NCI-H1694 treated with DMSO at 0.1 percent for 48 hours (cell line): ENCODE results near the gene RPLP2.

Experiments
- DNase-seq: peaks from one replicate; lab custom pipeline; 2025; lab: John Stamatoyannopoulos, UW

Gene RPLP2

DNA sequence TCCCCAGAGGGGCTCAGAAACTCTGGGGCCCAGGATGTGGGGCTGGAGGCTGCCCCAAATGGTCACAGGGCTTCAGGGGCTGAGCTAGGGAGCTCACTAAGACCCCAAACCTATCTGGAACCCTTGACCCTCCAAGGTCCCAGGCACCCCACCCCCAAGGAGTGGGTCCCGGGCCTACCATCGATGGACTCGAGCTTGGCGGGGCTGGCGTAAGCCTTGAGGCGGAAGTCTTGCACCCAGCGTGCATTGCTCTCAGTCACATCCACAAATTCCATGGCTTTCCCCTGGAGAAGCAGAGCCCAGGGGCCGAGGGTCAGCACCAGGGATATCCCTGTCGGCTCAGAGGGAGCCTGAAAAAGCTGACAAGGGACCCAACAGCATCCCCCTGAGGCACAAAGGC, 35.9 kb upstream of the RPLP2 start:
- no peak for DNase-seq

DNA sequence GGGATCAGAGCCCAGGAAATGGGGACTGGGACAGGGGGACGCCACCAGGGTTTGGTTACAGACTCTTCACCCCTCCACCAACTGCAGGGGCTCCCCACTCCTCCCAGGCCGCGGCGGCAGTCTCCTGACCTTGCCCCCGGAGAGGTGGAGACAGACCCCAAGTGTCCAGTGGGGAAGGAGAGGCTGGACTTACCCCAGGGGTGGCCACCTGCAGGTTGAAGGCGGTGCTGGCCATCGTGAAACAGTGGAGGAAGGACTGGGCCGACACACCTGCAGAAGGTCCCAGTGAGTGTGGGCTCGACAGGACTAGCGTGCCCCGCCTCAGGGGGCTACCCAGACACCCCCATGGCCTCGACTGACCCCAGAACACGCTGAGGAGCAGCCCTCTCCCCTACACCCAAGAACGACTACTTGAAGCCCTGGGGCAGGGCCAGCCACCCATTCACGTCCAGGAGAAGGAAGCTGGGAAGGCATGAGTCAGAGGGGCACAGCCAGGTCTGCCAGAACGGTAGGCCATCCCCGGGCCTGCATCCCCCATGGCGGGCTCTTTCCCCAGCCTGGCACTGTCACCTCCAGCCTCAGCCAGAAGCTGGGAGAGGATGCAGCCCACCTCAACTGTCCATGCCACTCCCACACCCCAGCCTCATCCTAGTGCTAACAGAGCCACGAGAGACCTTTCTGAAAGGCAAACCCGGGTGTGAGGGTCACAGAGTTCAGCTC, 34.7 kb upstream of the RPLP2 start:
- DNase-seq, result no peak

DNA sequence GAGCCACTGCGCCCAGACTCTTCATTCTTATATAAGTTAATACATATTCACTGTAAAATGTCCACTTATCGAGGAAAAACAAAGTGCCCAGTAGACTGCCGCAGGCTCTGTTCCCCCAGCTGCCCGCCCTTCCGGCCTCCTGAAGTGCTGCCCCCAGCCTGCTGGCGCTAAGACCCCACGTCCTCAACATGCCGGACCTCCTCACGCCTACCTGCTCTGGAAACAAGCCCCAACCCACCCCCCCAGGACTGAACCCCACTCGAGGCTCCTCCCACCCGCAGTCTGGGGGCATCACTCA, 33.6 kb upstream of the RPLP2 start:
- no peak for DNase-seq

DNA sequence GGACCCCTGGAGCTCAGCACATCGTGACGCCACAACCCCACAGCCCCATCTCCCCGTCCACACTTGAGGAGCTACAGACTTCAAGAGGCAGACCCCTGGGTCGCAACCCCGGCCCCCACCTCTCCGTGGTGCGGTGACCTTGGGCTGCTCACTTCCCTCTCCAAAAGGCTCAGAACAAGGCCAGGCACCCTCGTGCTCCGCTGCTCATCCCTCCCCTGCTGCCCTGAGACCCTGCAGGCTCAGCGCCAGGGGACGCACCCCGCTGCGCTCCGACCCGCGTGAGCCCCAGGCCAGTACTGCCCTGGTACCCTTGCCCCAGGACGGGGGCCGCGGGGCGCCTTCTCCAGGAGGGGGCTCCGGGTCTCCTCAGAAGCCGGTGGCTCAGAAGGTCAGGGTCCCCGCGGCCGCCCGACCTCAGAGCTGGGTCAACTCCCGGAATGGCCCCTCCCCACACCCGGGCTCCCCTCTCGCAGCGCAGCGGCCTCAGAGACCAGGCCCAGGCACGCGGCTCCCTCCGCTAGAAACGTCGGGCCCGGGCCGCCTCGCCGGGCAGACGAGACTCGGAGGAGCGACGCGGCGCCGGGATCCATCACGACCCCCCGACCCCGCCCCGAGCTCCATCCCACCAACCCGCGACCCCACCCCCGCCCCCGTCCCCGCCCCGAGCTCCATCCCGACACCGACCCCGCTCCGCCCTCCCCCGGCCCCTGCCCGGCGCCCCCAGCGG, 33.0 kb upstream of the RPLP2 start:
- peak; percentile 35 for DNase-seq

DNA sequence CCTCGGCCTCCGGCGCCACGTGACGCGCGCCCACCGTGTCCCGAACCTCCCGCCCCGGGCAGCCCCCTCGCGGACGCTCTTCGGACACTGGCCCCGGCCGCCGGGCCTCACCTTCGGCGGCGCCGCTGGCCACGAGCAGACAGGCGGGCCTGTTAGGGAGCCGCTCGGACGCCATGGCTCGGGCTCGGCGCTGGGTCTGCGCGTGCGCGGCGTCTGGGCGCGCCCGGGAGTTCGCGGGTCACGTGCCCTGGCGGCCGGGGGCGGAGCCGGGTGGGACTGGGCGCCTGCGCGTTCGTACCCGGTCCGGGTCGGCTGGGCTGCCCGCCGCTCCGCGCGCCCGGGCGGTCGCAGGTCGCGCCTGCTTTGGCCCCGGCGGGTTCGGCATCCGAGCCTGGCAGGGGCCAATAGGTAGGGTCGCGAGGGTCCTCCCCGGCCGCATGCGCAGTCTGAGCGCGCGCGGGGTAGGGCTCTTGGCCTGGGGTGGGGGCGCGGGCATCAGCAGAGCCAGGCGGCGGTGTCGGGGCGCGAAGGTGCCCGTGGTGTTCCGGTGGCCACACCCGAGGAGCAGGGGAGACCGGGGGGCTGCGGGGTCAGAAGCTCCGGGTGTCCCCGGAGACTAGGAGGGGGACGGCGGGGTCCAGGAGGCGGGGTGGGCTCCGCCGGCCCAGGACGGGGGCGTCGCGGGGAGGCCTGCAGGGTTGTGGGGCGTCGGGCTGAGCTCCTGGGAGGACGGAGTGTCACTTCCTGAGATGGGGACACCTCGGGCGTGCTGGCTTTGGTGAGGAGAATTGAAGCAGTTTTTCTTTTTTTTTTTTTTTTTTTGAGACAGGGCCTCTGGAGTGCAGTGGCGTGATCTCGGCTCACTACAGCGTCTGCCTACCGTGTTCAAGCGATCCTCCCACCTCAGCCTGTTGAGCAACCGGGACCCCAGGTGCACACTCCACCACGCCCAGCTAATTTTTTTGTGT, 32.2 kb upstream of the RPLP2 start, which contains the start of gene GATD1:
Gene GATD1 (minus strand): TSS at position 200 of the 968 bp plus-strand sequence. CDS start 25 bp downstream, at position 175.
- peak; percentile 57 for DNase-seq

DNA sequence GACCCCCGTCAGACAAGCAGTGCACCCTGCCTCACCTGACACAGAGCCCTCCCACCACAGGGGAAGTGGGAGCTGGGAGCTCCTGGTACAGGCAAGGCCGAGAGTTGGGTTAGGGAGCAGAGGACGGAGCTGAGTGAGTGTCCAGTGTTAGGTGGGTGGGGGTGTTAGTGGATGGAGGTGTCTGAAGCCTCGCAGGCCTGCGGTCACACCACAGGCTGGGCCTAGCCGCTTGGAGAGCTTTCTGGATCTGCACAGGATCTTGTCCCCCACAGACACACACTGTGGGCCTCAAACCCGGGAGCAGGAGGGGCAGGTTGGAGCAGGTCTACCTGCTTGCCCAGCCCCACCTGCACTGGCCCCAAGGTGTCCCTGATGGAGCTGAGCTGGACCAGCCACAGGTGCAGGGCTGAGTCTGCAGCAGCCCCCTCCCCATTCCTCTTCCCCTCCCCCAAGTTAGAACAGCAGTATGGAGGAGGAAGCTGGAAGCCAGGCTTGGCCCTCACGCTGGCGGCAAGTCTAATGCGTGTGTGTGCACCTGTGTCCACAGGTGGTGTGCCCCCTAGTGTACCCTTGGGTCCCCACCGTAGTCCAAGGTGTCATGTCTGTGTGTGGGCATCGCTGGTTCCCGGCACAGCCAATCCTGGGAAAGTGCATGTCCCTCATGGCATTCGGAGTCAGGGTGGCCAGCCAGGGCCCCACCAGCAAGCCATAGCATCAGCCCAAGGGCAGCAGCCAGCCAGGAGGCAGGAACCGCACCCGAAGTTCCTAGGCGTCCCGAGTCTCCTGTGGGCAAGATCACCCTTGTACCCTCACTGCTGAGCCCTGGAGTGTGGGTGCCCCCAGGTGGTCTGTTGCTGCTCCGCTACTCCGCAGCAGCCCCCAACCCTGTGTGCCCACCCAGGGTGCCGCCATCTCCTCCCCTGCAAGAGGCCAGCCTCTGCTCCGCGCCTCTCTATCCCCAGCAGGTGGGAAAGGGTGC, 30.5 kb upstream of the RPLP2 start:
- no peak for DNase-seq

DNA sequence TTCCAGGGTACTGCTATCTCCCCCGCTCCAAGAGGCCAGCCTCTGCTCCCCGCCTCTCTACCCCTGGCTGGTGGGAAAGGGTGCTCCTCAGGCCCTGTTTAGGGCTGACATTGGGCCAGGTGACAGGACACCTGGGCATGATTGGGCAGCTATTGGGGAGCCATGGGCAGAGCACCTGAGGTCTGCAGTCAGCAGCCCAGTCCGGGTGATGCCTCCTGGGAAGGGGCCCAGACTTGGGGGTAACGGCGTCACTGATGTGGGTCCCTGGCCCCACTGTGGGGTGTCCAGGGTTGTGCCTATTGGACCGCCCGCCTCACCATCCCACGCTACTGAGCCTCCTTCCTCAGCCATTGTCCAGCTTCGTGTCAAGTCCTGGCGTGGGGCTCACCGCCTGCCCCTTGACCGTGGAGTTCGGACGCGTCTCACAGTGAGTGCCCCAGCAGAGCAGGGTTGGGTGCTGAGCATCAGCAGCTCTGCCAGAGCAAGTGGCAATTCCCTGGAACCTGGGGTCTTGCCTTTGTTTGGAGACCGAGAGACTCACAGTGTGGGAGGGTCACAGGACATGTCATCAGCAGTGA, 29.7 kb upstream of the RPLP2 start:
- DNase-seq, result no peak

DNA sequence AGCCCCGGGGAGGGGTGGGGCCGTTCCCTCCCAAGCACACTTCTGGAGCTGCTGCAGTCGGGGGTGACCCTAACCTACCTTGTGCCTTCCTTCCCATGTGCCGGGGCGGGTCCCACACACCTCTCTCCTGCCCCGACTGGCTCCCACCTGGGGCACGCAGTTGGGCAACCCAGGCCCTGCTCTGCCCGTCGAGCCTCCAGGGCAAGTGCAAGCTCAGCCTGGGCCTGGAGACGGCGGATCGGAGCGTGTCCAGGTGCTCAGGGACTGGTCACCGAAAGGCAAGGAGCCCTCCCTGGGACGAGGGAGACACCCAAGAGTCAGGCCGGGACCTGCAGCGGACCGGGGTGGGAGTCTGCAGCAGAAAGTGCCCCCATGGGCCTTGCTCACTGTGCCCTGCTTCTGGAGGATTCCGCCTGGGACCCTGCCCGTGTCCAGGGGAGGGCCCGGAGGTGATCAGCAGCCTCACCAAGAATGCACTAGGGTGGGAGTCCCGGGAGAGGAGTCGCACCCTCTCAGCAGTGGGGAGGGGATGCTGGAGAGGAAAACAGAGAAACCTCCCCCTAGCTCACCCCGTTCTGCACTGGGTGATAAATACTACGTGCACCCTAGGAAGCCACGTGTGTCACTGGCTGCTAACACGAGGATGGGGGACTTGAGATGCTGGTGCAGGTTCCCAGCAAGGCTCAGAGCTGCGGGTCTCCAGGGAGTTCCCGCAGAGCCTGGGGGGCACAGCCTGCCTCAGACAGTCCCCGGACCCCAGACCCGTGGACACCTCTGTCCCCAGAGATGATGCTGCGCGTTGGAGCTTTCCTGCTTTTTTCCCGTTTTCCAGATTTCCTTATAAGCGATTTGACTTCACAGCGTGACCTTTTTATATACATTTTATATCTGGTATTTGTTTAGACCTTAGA, 27.2 kb upstream of the RPLP2 start:
- DNase-seq, result no peak

DNA sequence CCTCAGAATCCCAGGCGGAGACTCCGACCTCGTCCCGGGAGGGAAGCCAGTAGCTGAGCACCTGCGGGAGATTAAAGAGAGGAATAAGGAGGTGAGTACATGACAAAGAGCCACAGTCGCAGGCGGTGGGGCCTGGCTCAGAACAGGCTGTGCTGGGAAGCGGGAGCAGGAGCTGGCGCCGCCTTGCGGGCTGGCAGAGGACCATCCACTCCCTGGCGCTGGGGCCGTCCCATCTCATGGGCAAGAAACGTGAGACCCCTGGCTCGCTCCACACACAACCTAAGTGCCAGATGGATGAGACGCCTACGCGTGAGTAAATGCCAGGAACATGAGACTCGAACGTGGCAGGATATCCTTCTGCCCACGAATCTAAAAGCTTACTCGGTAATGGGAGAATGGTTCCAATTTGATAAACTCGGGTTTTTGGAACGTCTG, 26.2 kb upstream of the RPLP2 start:
- DNase-seq, result peak; percentile 92

DNA sequence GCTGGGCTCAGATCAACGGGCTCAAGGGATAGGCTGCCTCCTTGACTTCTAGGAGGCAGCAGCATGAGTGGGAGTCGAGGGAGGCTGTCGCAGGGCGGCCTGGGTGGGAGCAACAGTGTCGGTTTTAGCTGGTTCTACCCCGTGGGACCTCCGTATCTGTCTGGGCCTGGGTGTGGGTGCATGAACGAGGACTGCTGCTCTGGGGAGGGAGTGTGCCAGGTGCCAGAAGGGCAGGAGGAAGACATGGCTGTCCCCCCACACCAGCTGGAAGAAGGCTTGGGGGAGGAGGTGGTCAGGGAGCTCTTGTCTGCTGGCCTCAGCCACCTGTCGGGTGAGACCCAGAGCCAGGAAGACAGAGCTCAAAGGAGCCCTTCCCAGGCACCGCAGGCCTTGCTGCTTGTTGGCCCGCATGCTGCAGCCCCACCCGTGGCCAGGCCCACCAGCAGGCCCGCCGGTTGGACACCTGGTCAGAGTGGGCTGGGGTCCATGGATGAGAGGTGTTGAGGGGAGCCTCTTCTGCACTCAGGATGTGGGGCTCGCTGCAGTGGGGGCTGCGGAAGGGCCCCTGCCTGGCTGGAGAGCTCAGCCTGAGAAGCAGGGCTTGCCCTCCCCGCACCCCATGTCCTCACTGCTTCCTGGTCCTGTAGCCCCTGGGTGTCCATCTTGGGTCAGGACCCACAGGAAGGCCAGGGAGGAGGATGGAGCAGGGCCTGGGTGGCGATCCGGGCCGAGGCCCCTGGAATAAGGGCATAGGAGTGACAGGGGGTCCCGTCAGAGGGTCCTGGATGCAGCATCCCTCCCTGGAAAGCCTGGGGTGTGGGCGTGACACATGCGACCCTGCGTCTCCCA, 23.3 kb upstream of the RPLP2 start:
- DNase-seq, result no peak

DNA sequence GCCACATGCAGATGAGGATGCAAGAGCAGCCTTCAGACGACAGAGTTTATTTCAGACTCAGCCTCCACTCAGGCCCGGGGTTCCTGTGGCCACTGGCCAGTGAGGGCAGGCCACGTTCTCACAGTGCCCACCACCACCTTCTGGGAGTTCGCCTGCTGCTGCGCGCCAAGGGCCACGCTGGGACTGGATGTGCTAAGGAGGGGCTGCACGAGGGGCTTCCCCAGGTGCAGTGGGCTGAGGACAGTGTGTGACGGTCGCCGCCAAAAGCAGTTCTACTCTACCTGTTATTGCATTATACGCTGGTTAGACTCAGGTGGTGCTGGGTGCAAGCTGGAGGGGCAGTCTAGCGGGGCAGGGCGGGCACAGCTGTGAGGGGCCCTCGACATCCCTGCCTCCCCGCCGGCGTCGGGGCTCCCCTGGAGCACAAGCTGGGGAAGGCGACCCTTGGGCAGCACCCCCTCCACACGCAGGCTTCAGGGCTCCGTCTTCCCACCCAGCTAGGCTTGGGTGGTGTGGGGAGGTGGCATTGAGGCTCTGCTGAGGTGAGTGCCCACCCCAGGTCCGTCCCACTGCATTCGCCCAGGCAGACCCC, 22.6 kb upstream of the RPLP2 start:
- no peak for DNase-seq

DNA sequence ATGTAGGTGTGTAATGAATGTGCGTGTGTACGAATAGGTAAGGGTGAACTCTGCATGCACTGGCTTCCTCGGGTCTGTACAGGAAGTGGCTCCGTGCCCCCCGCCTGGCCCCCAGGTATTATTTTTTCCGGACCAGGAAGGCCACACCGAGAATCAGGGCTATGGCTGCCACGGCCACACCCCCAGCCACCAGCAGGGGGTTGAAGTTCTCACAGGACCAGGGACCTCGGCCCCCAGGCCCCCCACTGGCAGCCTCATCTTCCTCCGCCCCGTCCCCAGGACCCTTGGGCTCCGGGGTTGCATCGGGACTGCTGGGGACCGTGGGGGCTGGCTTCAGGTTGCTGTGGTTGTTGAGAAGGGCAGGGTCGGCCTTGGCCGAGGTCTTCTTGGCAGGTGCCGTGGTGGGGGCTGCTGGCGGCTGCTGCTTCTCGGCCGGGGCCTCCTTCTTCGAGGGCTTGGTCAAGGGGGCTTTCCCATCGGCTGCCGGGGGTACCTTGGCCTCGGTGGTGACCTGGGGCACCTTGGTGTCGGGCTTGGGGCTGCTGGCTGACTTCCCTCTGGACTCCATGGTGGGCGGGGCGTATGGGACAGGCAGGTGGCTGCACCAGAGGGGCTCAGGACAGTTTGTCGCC, 21.6 kb upstream of the RPLP2 start:
- no peak for DNase-seq

DNA sequence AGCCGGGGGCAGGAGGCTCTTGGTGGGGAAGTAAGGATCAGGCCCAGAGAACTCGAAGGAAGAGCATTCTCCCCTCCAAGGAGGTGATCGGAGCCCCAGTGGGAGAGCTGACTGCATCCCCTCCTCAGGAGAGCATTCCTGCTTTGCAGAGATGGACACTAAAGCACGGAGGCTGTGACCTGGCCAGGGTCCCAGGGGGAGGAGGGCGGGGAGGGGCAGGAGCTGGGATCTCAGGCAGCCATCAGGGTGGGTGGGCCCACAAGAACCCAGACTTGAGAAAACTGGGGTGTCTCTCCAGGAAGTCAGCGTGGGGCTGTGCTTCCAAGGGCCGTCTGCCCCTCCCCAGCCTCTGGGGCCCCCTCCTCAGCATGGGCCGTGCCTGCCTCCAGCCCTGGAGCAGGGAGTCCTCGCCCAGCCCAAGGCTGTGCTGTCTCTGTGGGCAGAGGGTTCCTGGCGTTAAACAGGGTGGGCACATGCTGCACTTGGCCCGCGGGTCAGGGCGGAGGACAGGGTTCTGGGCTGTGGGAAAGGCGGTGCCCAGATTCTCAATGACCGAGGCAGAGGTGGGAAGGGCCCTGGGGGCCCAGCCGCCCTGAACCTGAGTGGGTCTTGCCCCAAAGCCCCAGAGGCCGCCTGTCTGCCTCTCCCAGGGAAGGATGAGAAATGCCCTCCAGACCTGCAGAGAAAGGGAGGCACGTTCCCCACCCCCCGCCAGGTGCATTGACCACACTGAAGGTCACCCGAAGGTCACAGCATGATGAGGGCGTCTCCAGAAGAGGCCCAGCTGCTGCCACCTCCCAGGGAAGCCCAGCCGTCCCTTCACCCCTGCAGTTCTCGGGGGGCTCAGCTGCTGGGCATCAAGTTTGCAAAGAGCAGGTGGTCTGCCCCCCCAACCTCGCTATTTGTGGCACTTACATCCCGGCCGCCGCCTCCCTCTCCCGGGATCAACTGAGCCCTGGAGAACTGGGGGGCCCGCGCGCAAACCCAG, 20.5 kb upstream of the RPLP2 start:
- DNase-seq, result no peak

DNA sequence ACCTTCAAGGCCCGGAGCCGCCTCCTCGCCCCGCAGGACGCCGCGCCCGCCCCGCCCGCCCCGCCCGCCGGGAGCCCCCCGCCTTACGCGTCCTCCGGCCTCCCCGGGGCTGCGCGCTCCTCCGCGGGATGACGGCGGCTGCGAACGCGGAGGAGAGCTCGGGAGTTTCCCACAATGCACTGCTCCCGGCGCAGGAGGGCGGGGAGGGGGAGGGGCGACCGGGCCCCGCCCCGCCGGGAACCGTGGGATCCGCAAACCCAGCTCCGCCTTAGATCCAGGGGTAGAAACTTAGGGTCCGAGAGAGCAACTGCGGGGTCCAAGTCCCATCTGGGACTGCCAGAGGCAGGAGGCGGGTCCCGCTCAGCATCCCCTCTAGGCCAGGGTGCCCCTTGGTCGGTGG, 19.8 kb upstream of the RPLP2 start, which contains the start of gene CEND1:
Gene CEND1 (minus strand): TSS at position 148 of the 400 bp plus-strand sequence. CDS start 1,514 bp downstream, outside the sequence.
- DNase-seq, result peak; percentile 16

DNA sequence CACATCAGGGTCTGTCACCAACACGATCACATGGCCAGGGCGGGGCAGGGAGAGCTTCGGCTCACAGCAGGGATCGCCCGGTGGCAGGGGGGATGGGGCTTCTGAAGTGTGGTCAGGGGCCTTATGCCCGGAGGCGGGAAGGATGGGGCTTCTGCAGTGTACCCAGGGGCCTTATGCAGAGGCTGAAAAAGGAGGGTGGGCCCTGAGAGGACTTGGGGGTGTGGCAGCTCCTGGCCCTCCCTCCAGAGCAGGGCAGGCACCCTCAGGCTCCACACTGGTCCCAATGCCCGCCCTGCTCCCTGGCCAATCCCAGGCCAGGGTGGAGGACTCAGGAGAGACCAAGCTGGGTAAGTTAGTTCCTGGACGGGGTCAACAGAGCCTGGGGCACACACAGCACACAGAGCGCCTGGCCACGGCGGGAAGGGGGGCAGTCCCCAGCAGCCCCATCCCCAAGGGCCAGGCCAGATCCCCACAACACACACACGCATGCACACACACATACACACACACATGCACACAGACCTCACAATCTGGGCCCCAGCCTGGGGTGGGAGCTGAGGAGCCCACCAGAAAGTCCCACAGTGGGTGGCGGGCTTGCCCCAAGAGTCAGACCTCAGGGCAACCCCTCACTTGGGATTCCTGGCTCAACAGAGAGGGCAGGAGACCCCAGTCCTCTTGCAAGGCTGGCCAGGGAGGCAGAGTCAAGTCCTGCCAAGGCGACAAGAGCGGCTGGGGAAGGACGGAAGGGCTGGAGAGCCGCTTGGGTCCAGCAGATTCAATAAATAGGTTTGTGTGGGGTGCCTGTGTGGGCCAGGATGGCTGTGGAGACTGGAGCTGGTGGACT, 18.8 kb upstream of the RPLP2 start:
- DNase-seq, result no peak
